ENCODE data around the gene NUP85.

DNA sequence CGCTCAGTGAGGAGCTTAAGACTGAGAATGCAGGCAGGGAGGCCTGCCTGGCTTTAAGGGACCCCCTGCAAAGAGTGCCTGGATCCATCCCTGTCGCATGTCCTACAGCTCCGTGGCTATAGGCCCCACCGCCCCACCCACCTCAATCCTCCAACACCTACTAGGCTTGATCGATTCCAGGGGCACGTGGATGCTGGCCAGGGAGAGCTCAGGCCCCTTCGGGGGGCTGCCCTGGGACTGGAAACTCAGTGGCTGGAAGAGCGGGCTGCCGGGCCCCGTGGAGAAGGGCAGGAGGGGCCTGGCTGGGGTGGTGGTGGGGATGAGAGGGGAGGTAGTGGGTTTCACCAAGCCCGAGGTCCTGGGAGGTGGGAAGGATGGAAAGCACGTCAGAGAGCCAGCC is 33.7 kb downstream of the NUP85 start:
- no peak for TF ChIP-seq CTCF (conservative IDR thresholded peaks at IDR 0.05 in 1 of 2, IDR thresholded peaks at IDR 0.05 in 1 of 2; ENCODE audit: extremely low read depth in 1 of 2, insufficient read depth in 1 of 2, low read depth in 1 of 2, low read length in 2 of 2)
- TF ChIP-seq EZH2 (IDR thresholded peaks at IDR 0.05; ENCODE audit: borderline replicate concordance, low read length): no peak
